Stimulated activated CD4-positive, alpha-beta T cell treated with anti-CD3 and anti-CD28 coated beads, TNF-alpha, amount 100 ng/mL, for 48 hours (primary cell): Measurements from ENCODE around the gene ZBTB25.

Source experiments
- DNase-seq, 3 donors: peaks; one replicate each; pipeline ENCODE4 v3.0.0-alpha.2; 2020; ENCODE audit warnings: low read depth in 3 of 3

The ZBTB25 gene

GRCh38 chr14:64476438-64476837 is 27.2 kb downstream of the ZBTB25 start:
- DNase-seq: no peak

- no peak for DNase-seq
Measured at GRCh38 chr14:64475585-64476273, 27.9 kb downstream of the ZBTB25 start.

- DNase-seq: no peak
Measured at GRCh38 chr14:64474698-64475097, 28.9 kb downstream of the ZBTB25 start.

GRCh38 chr14:64474041-64474440 is 29.6 kb downstream of the ZBTB25 start:
- no peak for DNase-seq

- no peak for DNase-seq
Measured at GRCh38 chr14:64468451-64468850, 35.2 kb downstream of the ZBTB25 start.

GRCh38 chr14:64467566-64467965 is 36.1 kb downstream of the ZBTB25 start:
- no peak for DNase-seq

- no peak for DNase-seq
Measured at GRCh38 chr14:64467101-64467500, 36.5 kb downstream of the ZBTB25 start.

GRCh38 chr14:64465831-64466554 is 37.6 kb downstream of the ZBTB25 start:
- DNase-seq: no peak

- DNase-seq: peak; percentile 18 to 38 (median 20)
Measured at GRCh38 chr14:64465191-64465822, 38.3 kb downstream of the ZBTB25 start, which contains the start of gene AKAP5. AKAP5 (plus strand) TSS chr14:64465499; CDS start chr14:64468395, 2,896 bp downstream.

GRCh38 chr14:64464651-64465050 is 39.0 kb downstream of the ZBTB25 start:
- no peak for DNase-seq

- no peak for DNase-seq
Measured at GRCh38 chr14:64463873-64464272, 39.8 kb downstream of the ZBTB25 start.

GRCh38 chr14:64463195-64463594 is 40.4 kb downstream of the ZBTB25 start:
- no peak for DNase-seq

- no peak for DNase-seq
Measured at GRCh38 chr14:64461221-64461620, 42.4 kb downstream of the ZBTB25 start.

GRCh38 chr14:64459405-64460136 is 44.1 kb downstream of the ZBTB25 start:
- DNase-seq: no peak

- no peak for DNase-seq
Measured at GRCh38 chr14:64454671-64455070, 49.0 kb downstream of the ZBTB25 start.

GRCh38 chr14:64450255-64450654 is 53.4 kb downstream of the ZBTB25 start:
- no peak for DNase-seq

- no peak for DNase-seq
Measured at GRCh38 chr14:64447876-64448670, 55.6 kb downstream of the ZBTB25 start.

GRCh38 chr14:64444984-64445845 is 58.4 kb downstream of the ZBTB25 start:
- peak in 1 of 3 donors; percentile 30 for DNase-seq

- no peak for DNase-seq
Measured at GRCh38 chr14:64444140-64444539, 59.5 kb downstream of the ZBTB25 start.

- DNase-seq: no peak
Measured at GRCh38 chr14:64442300-64442988, 61.2 kb downstream of the ZBTB25 start.
